ENCODE data around the gene MRRF. TPM values are rescaled to one million over a fixed set of nuclear protein-coding genes. Genes with fewer than 3 reads are reported as not detected.

The MRRF gene
- total and polyA plus RNA-seq, 3 donors from 2014 or later: 45.5 to 63.4 (median 54.1) TPM

GRCh38 chr9:122217640-122218039 lies 47.0 kb upstream of the MRRF start:
- no peak for DNase-seq
- WGBS, 2 donors: 36 to 62% methylated on average over 4 of the region's 4 CpGs
- TF ChIP-seq CTCF (IDR thresholded peaks at IDR 0.05) (no peak), POLR2A (IDR thresholded peaks at IDR 0.05) (no peak)
- H3K4me3 ChIP-seq: no peak overlapping the region
- no peaks in the 10 kb centered on the region for H3K36me3 ChIP-seq (ENCODE audit: low read depth, missing control alignments)
- peaks cover 25% of the 10 kb centered on the region for H3K4me1 ChIP-seq
- H3K27me3 ChIP-seq: peaks cover 6% of the 10 kb centered on the region
- intact Hi-C loops (cut with DNase I; ENCODE audit: low total_unique reads): no loop called here
- no peak overlapping the region for H3K27ac ChIP-seq
- no peaks in the 10 kb centered on the region for H3K9me3 ChIP-seq

- H3K9me3 ChIP-seq: no peaks in the 10 kb centered on the region
- DNase-seq: no peak
- H3K27me3 ChIP-seq: peaks cover 6% of the 10 kb centered on the region
- intact Hi-C loops (cut with DNase I; ENCODE audit: low total_unique reads): no loop called here
- WGBS, 2 donors: 41 to 50% methylated on average over 11 of the region's 11 CpGs
- H3K4me1 ChIP-seq: peaks cover 25% of the 10 kb centered on the region
- H3K27ac ChIP-seq: no peak overlapping the region
- H3K4me3 ChIP-seq: no peak overlapping the region
- no peaks in the 10 kb centered on the region for H3K36me3 ChIP-seq (ENCODE audit: low read depth, missing control alignments)
- TF ChIP-seq CTCF (IDR thresholded peaks at IDR 0.05): no peak
- TF ChIP-seq POLR2A (IDR thresholded peaks at IDR 0.05): no peak
Observed at GRCh38 chr9:122218071-122218934, 46.4 kb upstream of the MRRF start.

GRCh38 chr9:122218935-122219855 lies 45.5 kb upstream of the MRRF start:
- TF ChIP-seq CTCF (IDR thresholded peaks at IDR 0.05) (no peak), POLR2A (IDR thresholded peaks at IDR 0.05) (no peak)
- DNase-seq: no peak
- peaks cover 6% of the 10 kb centered on the region for H3K27me3 ChIP-seq
- H3K4me3 ChIP-seq: no peak overlapping the region
- intact Hi-C loops (cut with DNase I; ENCODE audit: low total_unique reads): no loop called here
- H3K9me3 ChIP-seq: no peaks in the 10 kb centered on the region
- H3K4me1 ChIP-seq: peaks cover 17% of the 10 kb centered on the region
- WGBS, 2 donors: 4 to 7% methylated on average over 48 to 59 of the region's 59 CpGs
- no peak overlapping the region for H3K27ac ChIP-seq
- H3K36me3 ChIP-seq (ENCODE audit: low read depth, missing control alignments): no peaks in the 10 kb centered on the region

GRCh38 chr9:122219856-122220672 lies 44.6 kb upstream of the MRRF start:
- H3K27ac ChIP-seq: no peak overlapping the region
- 8 to 9% methylated on average over 36 to 44 of the region's 57 CpGs for WGBS, 2 donors
- H3K9me3 ChIP-seq: no peaks in the 10 kb centered on the region
- no peaks in the 10 kb centered on the region for H3K36me3 ChIP-seq (ENCODE audit: low read depth, missing control alignments)
- H3K4me3 ChIP-seq: no peak overlapping the region
- peaks cover 13% of the 10 kb centered on the region for H3K4me1 ChIP-seq
- intact Hi-C loops (cut with DNase I; ENCODE audit: low total_unique reads): no loop called here
- TF ChIP-seq POLR2A (IDR thresholded peaks at IDR 0.05) (no peak), CTCF (IDR thresholded peaks at IDR 0.05) (no peak)
- H3K27me3 ChIP-seq: peaks cover 6% of the 10 kb centered on the region
- DNase-seq: no peak
